HEK293T (cell line): Measurements from ENCODE around the gene POLA1.

ENCODE experiments used
- CTCF ChIA-PET: fragments of 350-600 bp; formaldehyde crosslinking; extraction: SDS; loops from one replicate; lab custom pipeline; 2021; ENCODE audit warnings: antibody characterized with exemption, inconsistent platforms; lab: Yijun Ruan, JAX
- POLR2A ChIA-PET: fragments of 350-600 bp; formaldehyde crosslinking; extraction: SDS; loops from one replicate; lab custom pipeline; 2020; ENCODE audit warnings: antibody characterized with exemption, inconsistent platforms; lab: Yijun Ruan, JAX
- DNase-seq: peaks from one replicate; pipeline ENCODE4 v3.0.0; 2012; ENCODE audit warnings: mixed read lengths; ENCODE audit errors: extremely low spot score
- ARNT ChIP-seq: fragments of 450-650 bp; IDR thresholded peaks from 2 replicates; pipeline ENCODE4 v1.6.1; 2017; ENCODE audit warnings: mild to moderate bottlenecking
- BHLHE40 ChIP-seq: fragments of 450-650 bp; IDR thresholded peaks from 2 replicates; pipeline ENCODE4 v1.6.1; 2016; ENCODE audit warnings: mild to moderate bottlenecking, moderate library complexity, borderline replicate concordance
- CTBP1 ChIP-seq: fragments of 450-650 bp; IDR thresholded peaks from 2 replicates; pipeline ENCODE4 v1.6.1; 2016; ENCODE audit warnings: borderline replicate concordance
- ELF4 ChIP-seq: fragments of 450-650 bp; IDR thresholded peaks from 2 replicates; pipeline ENCODE4 v1.6.1; 2017; ENCODE audit warnings: antibody characterized with exemption
- FOXA1 ChIP-seq: fragments of 450-650 bp; IDR thresholded peaks from 2 replicates; pipeline ENCODE4 v1.6.1; 2016; ENCODE audit warnings: mild to moderate bottlenecking
- FOXK2 ChIP-seq: fragments of 450-650 bp; IDR thresholded peaks from 2 replicates; pipeline ENCODE4 v1.6.1; 2016; ENCODE audit warnings: mild to moderate bottlenecking
- FOXM1 ChIP-seq: fragments of 450-650 bp; IDR thresholded peaks from 2 replicates; pipeline ENCODE4 v1.6.1; 2017; ENCODE audit warnings: mild to moderate bottlenecking, borderline replicate concordance
- HDGF ChIP-seq: fragments of 450-650 bp; IDR thresholded peaks from 2 replicates; pipeline ENCODE4 v1.6.1; 2017; ENCODE audit warnings: antibody characterized with exemption, borderline replicate concordance
- L3MBTL2 ChIP-seq: fragments of 450-650 bp; conservative IDR thresholded peaks from 2 replicates; pipeline ENCODE4 v1.6.1; 2016; ENCODE audit warnings: mild to moderate bottlenecking
- LEF1 ChIP-seq: fragments of 450-650 bp; IDR thresholded peaks from 2 replicates; pipeline ENCODE4 v1.6.1; 2017; ENCODE audit warnings: mild to moderate bottlenecking, borderline replicate concordance
- NFRKB ChIP-seq: fragments of 450-650 bp; IDR thresholded peaks from 2 replicates; pipeline ENCODE4 v1.6.1; 2016; ENCODE audit warnings: mild to moderate bottlenecking, moderate library complexity
- PKNOX1 ChIP-seq: fragments of 450-650 bp; IDR thresholded peaks from 2 replicates; pipeline ENCODE4 v1.6.1; 2016
- SP1 ChIP-seq: fragments of 450-650 bp; IDR thresholded peaks from 2 replicates; pipeline ENCODE4 v1.6.1; 2017
- SUZ12 ChIP-seq: fragments of 450-650 bp; IDR thresholded peaks from 2 replicates; pipeline ENCODE4 v1.6.1; 2016; ENCODE audit warnings: mild to moderate bottlenecking
- TARDBP ChIP-seq: fragments of 450-650 bp; IDR thresholded peaks from 2 replicates; pipeline ENCODE4 v1.6.1; 2016
- ZNF384 ChIP-seq: fragments of 450-650 bp; IDR thresholded peaks from 2 replicates; pipeline ENCODE4 v1.6.1; 2016

POLA1 gene

GRCh38 chrX:24886916-24887315, 193.2 kb downstream of the POLA1 start:
- TF ChIP-seq FOXM1 (no peak), FOXA1 (no peak), TARDBP (no peak), SP1 (no peak), HDGF (no peak), SUZ12 (no peak), L3MBTL2 (no peak), BHLHE40 (no peak), LEF1 (no peak), ZNF384 (no peak), PKNOX1 (no peak), ELF4 (no peak), CTBP1 (no peak), FOXK2 (no peak)
- DNase-seq, result no peak
- ChIA-PET CTCF (no interaction called here), POLR2A (no interaction called here)

- ChIA-PET CTCF (no interaction called here), POLR2A (no interaction called here)
- DNase-seq, result no peak
- TF ChIP-seq CTBP1, result no peak
- no peak for TF ChIP-seq NFRKB
- no peak for TF ChIP-seq FOXK2
Measured at GRCh38 chrX:24890677-24891076, 197.0 kb downstream of the POLA1 start.

GRCh38 chrX:24899391-24899790, 205.7 kb downstream of the POLA1 start:
- DNase-seq, result no peak
- TF ChIP-seq SUZ12 (no peak), NFRKB (no peak), SP1 (no peak), PKNOX1 (no peak), CTBP1 (no peak), FOXM1 (no peak), FOXK2 (no peak), L3MBTL2 (no peak), FOXA1 (no peak), HDGF (no peak), LEF1 (no peak), TARDBP (no peak), ARNT (no peak), ZNF384 (no peak), ELF4 (no peak), BHLHE40 (no peak)
- ChIA-PET POLR2A (no interaction called here), CTCF (no interaction called here)

- TF ChIP-seq ZNF384, result no peak
- TF ChIP-seq CTBP1, result no peak
- POLR2A ChIA-PET, result no interaction called here
- no peak for DNase-seq
- CTCF ChIA-PET, result no interaction called here
Measured at GRCh38 chrX:24900234-24900633, 206.5 kb downstream of the POLA1 start.

GRCh38 chrX:24902806-24903205, 209.1 kb downstream of the POLA1 start:
- ChIA-PET POLR2A (no interaction called here), CTCF (no interaction called here)
- no peak for DNase-seq
- TF ChIP-seq ZNF384 (no peak), BHLHE40 (no peak), HDGF (no peak), FOXA1 (no peak), TARDBP (no peak), SUZ12 (no peak), SP1 (no peak), FOXK2 (no peak), LEF1 (no peak), ARNT (no peak), NFRKB (no peak), L3MBTL2 (no peak), CTBP1 (no peak), PKNOX1 (no peak), FOXM1 (no peak), ELF4 (no peak)

GRCh38 chrX:24918715-24919114, 225.0 kb downstream of the POLA1 start:
- no peak for TF ChIP-seq L3MBTL2
- TF ChIP-seq ARNT, result no peak
- no peak for TF ChIP-seq ELF4
- TF ChIP-seq SP1, result no peak
- no peak for TF ChIP-seq SUZ12
- TF ChIP-seq PKNOX1, result no peak
- no peak for TF ChIP-seq FOXK2
- POLR2A ChIA-PET, result no interaction called here
- DNase-seq, result no peak
- CTCF ChIA-PET, result no interaction called here

- no peak for DNase-seq
Measured at GRCh38 chrX:24920769-24921168, 227.1 kb downstream of the POLA1 start.

More at GRCh38 chrX:24920769-24921168, 227.1 kb downstream of the POLA1 start:
- ChIA-PET CTCF (no interaction called here), POLR2A (no interaction called here)
- TF ChIP-seq ELF4 (no peak), ARNT (no peak), NFRKB (no peak), SP1 (no peak), LEF1 (no peak), FOXA1 (no peak), CTBP1 (no peak), L3MBTL2 (no peak), ZNF384 (no peak)
